Embryonic facial prominence (tissue), 1 donor: ENCODE results near the gene CNTN4.
"Not testable (repeated sequence)": the region's sequence is repeated elsewhere in the genome, so short reads cannot be mapped to it uniquely, and the experiment has no call there.

Experiments
- DNase-seq: peaks from one replicate; pipeline ENCODE4 v3.0.0-alpha.2; 2016; ENCODE audit errors: extremely low spot score

The CNTN4 gene

GRCh38 chr3:2516762-2517441 lies 418.2 kb downstream of the CNTN4 start:
- DNase-seq: no peak

GRCh38 chr3:2517500-2518172 lies 419.0 kb downstream of the CNTN4 start:
- DNase-seq: no peak

- no peak for DNase-seq
These were observed 424.7 kb downstream of the CNTN4 start for GRCh38 chr3:2523281-2523836.

- no peak for DNase-seq
These were observed 427.3 kb downstream of the CNTN4 start for GRCh38 chr3:2525968-2526367.

GRCh38 chr3:2526926-2527325 lies 428.3 kb downstream of the CNTN4 start:
- DNase-seq: no peak

GRCh38 chr3:2527328-2527727 lies 428.7 kb downstream of the CNTN4 start:
- DNase-seq: not testable (repeated sequence)

- DNase-seq: not testable (repeated sequence)
These were observed 436.1 kb downstream of the CNTN4 start for GRCh38 chr3:2534767-2535166.

GRCh38 chr3:2535206-2535605 lies 436.5 kb downstream of the CNTN4 start:
- DNase-seq: no peak

GRCh38 chr3:2536575-2536974 lies 437.9 kb downstream of the CNTN4 start:
- DNase-seq: no peak

GRCh38 chr3:2540115-2540514 lies 441.4 kb downstream of the CNTN4 start:
- DNase-seq: no peak

GRCh38 chr3:2543247-2543646 lies 444.6 kb downstream of the CNTN4 start:
- no peak for DNase-seq

GRCh38 chr3:2544212-2544611 lies 445.5 kb downstream of the CNTN4 start:
- DNase-seq: no peak

- no peak for DNase-seq
These were observed 446.1 kb downstream of the CNTN4 start for GRCh38 chr3:2544718-2545117.

GRCh38 chr3:2547049-2547448 lies 448.4 kb downstream of the CNTN4 start:
- no peak for DNase-seq

- no peak for DNase-seq
These were observed 456.0 kb downstream of the CNTN4 start for GRCh38 chr3:2554656-2555055.

GRCh38 chr3:2558796-2559195 lies 460.1 kb downstream of the CNTN4 start:
- DNase-seq: no peak

GRCh38 chr3:2567451-2567850 lies 468.8 kb downstream of the CNTN4 start:
- DNase-seq: no peak

- no peak for DNase-seq
These were observed 469.5 kb downstream of the CNTN4 start for GRCh38 chr3:2568156-2568555.

GRCh38 chr3:2568929-2569328 lies 470.3 kb downstream of the CNTN4 start:
- DNase-seq: no peak

- DNase-seq: no peak
These were observed 478.9 kb downstream of the CNTN4 start for GRCh38 chr3:2577571-2577970.

GRCh38 chr3:2578560-2578959 lies 479.9 kb downstream of the CNTN4 start:
- no peak for DNase-seq

GRCh38 chr3:2579206-2579605 lies 480.5 kb downstream of the CNTN4 start:
- no peak for DNase-seq

GRCh38 chr3:2583046-2583445 lies 484.4 kb downstream of the CNTN4 start:
- peak; percentile 14 for DNase-seq
